ENCODE data around the gene TCF7L1. TPM values are rescaled to one million over a fixed set of nuclear protein-coding genes. Genes with fewer than 3 reads are reported as not detected.

Gene TCF7L1
- total RNA-seq, 1 donor from 2014 or later: 30.8 TPM

- Histone ChIP-seq H3K27ac (ENCODE audit: low read depth, low read length) (peak overlapping the region; percentile 18), H4K20me1 (ENCODE audit: insufficient read depth, low read length) (peaks cover 56% of the 10 kb centered on the region), H3K4me2 (ENCODE audit: low read length) (peak overlapping the region; percentile 79), H3K79me2 (ENCODE audit: insufficient read depth, low read length) (no peaks in the 10 kb centered on the region), H2AFZ (ENCODE audit: low read depth, low read length) (no peak overlapping the region), H3K36me3 (ENCODE audit: insufficient read depth, low read length) (no peaks in the 10 kb centered on the region), H3K9me3 (ENCODE audit: insufficient read depth, low read depth, low read length) (no peaks in the 10 kb centered on the region), H3K4me1 (ENCODE audit: insufficient read depth, low read length) (peaks cover 19% of the 10 kb centered on the region), H3K4me3 (ENCODE audit: insufficient read depth, low read depth, low read length) (no peak overlapping the region), H3K9ac (ENCODE audit: low read length) (no peak overlapping the region), H3K27me3 (ENCODE audit: insufficient read depth, low read length) (no peaks in the 10 kb centered on the region)
- DNase-seq (ENCODE audit: low read depth) (no peak), FAIRE-seq (no peak)
- Mint-ChIP-seq H3K4me1 (ENCODE audit: low read depth, unreplicated experiment) (peaks cover 33% of the 10 kb centered on the region), H3K27me3 (ENCODE audit: low read depth, unreplicated experiment) (no peaks in the 10 kb centered on the region), H3K36me3 (ENCODE audit: low read depth, unreplicated experiment) (peaks cover 3% of the 10 kb centered on the region), H3K27ac (ENCODE audit: unreplicated experiment) (peak overlapping the region; percentile 84), H3K4me3 (ENCODE audit: unreplicated experiment) (no peak overlapping the region), H3K9me3 (ENCODE audit: unreplicated experiment) (no peaks in the 10 kb centered on the region)
- TF ChIP-seq CTCF (IDR thresholded peaks at IDR 0.05; ENCODE audit: insufficient read depth, low read depth, low read length) (no peak), EZH2 (IDR thresholded peaks at IDR 0.05; ENCODE audit: insufficient read depth, low read length) (no peak)
Observed at GRCh38 chr2:85215081-85215447, 81.9 kb downstream of the TCF7L1 start.

GRCh38 chr2:85215448-85216401, 82.5 kb downstream of the TCF7L1 start:
- H2AFZ ChIP-seq (ENCODE audit: low read depth, low read length): peak overlapping the region; percentile 21
- H3K4me2 ChIP-seq (ENCODE audit: low read length): peak overlapping the region; percentile 79
- H3K79me2 ChIP-seq (ENCODE audit: insufficient read depth, low read length): no peaks in the 10 kb centered on the region
- no peak overlapping the region for H3K4me3 ChIP-seq (ENCODE audit: insufficient read depth, low read depth, low read length)
- H3K4me1 Mint-ChIP-seq (ENCODE audit: low read depth, unreplicated experiment): peaks cover 33% of the 10 kb centered on the region
- no peak overlapping the region for H3K4me3 Mint-ChIP-seq (ENCODE audit: unreplicated experiment)
- H3K9me3 Mint-ChIP-seq (ENCODE audit: unreplicated experiment): no peaks in the 10 kb centered on the region
- H4K20me1 ChIP-seq (ENCODE audit: insufficient read depth, low read length): peaks cover 55% of the 10 kb centered on the region
- DNase-seq (ENCODE audit: low read depth) (peak; percentile 92), FAIRE-seq (peak; percentile 70)
- H3K36me3 Mint-ChIP-seq (ENCODE audit: low read depth, unreplicated experiment): peaks cover 3% of the 10 kb centered on the region
- peaks cover 19% of the 10 kb centered on the region for H3K4me1 ChIP-seq (ENCODE audit: insufficient read depth, low read length)
- no peaks in the 10 kb centered on the region for H3K9me3 ChIP-seq (ENCODE audit: insufficient read depth, low read depth, low read length)
- TF ChIP-seq CTCF (IDR thresholded peaks at IDR 0.05; ENCODE audit: insufficient read depth, low read depth, low read length): no peak
- TF ChIP-seq EZH2 (IDR thresholded peaks at IDR 0.05; ENCODE audit: insufficient read depth, low read length): no peak
- no peaks in the 10 kb centered on the region for H3K27me3 Mint-ChIP-seq (ENCODE audit: low read depth, unreplicated experiment)
- no peaks in the 10 kb centered on the region for H3K36me3 ChIP-seq (ENCODE audit: insufficient read depth, low read length)
- H3K27ac Mint-ChIP-seq (ENCODE audit: unreplicated experiment): peak overlapping the region; percentile 95
- H3K27ac ChIP-seq (ENCODE audit: low read depth, low read length): peak overlapping the region; percentile 62
- H3K9ac ChIP-seq (ENCODE audit: low read length): peak overlapping the region; percentile 67
- H3K27me3 ChIP-seq (ENCODE audit: insufficient read depth, low read length): no peaks in the 10 kb centered on the region

DNA sequence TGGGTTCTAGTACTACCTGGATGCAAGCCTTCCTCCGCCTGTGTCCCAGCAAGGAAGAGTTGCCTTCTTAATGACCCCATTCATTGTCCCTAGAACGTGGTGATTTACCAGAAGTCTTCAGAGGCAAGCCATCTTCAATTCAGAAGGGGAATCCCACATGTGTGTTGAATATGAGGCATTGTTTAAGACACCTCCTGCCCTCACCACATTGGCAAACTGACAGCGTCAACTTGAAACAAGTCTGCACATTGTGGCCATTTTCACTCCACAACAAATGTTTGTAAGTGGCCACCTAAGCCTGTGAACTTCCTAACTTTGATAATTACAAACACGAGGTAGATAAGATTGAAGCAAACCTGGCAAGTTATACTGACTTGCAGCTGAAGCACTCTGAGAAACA, 83.7 kb downstream of the TCF7L1 start:
- no peaks in the 10 kb centered on the region for H3K27me3 Mint-ChIP-seq (ENCODE audit: low read depth, unreplicated experiment)

More for the DNA sequence above, 83.7 kb downstream of the TCF7L1 start:
- H3K79me2 ChIP-seq (ENCODE audit: insufficient read depth, low read length): no peaks in the 10 kb centered on the region
- H2AFZ ChIP-seq (ENCODE audit: low read depth, low read length): no peak overlapping the region
- no peak overlapping the region for H3K4me2 ChIP-seq (ENCODE audit: low read length)
- no peaks in the 10 kb centered on the region for H3K9me3 ChIP-seq (ENCODE audit: insufficient read depth, low read depth, low read length)
- FAIRE-seq (no peak), DNase-seq (ENCODE audit: low read depth) (no peak)
- H3K27me3 ChIP-seq (ENCODE audit: insufficient read depth, low read length): no peaks in the 10 kb centered on the region
- H3K4me3 Mint-ChIP-seq (ENCODE audit: unreplicated experiment): no peak overlapping the region
- H3K4me3 ChIP-seq (ENCODE audit: insufficient read depth, low read depth, low read length): no peak overlapping the region
- H3K4me1 Mint-ChIP-seq (ENCODE audit: low read depth, unreplicated experiment): peaks cover 33% of the 10 kb centered on the region
- H3K27ac ChIP-seq (ENCODE audit: low read depth, low read length): no peak overlapping the region
- H3K4me1 ChIP-seq (ENCODE audit: insufficient read depth, low read length): peaks cover 19% of the 10 kb centered on the region
- H3K9me3 Mint-ChIP-seq (ENCODE audit: unreplicated experiment): no peaks in the 10 kb centered on the region
- peaks cover 3% of the 10 kb centered on the region for H3K36me3 Mint-ChIP-seq (ENCODE audit: low read depth, unreplicated experiment)
- H3K27ac Mint-ChIP-seq (ENCODE audit: unreplicated experiment): peak overlapping the region; percentile 10
- no peaks in the 10 kb centered on the region for H3K36me3 ChIP-seq (ENCODE audit: insufficient read depth, low read length)
- TF ChIP-seq EZH2 (IDR thresholded peaks at IDR 0.05; ENCODE audit: insufficient read depth, low read length) (no peak), CTCF (IDR thresholded peaks at IDR 0.05; ENCODE audit: insufficient read depth, low read depth, low read length) (no peak)
- H3K9ac ChIP-seq (ENCODE audit: low read length): no peak overlapping the region
- H4K20me1 ChIP-seq (ENCODE audit: insufficient read depth, low read length): peaks cover 55% of the 10 kb centered on the region

Measured in astrocyte (in vitro differentiated cells and primary cell).